HG03095 (cell line): ENCODE measurements around the gene HNRNPH2.

Source experiments
- ATAC-seq: cut with Tn5 transposase; IDR thresholded peaks from one replicate; pipeline ENCODE4 v1.9.1; 2021; ENCODE audit warnings: moderate library complexity; ENCODE audit not compliant: unreplicated experiment

The HNRNPH2 gene

GRCh38 chrX:101407748-101408531 is at the start of gene HNRNPH2, which contains the start of gene GLA:
HNRNPH2 (plus strand) TSS chrX:101408222; CDS start chrX:101411989, 3,767 bp downstream.
GLA (minus strand) TSS chrX:101407925; CDS start chrX:101407903, 22 bp downstream.
- ATAC-seq = peak; percentile 88

GRCh38 chrX:101359966-101360365 is 48.1 kb upstream of the HNRNPH2 start:
- no peak for ATAC-seq

- ATAC-seq = no peak
These were observed 47.6 kb upstream of the HNRNPH2 start for GRCh38 chrX:101360390-101360789.

GRCh38 chrX:101362116-101362515 is 45.9 kb upstream of the HNRNPH2 start:
- ATAC-seq = no peak

- no peak for ATAC-seq
These were observed 45.3 kb upstream of the HNRNPH2 start for GRCh38 chrX:101362757-101363156.

GRCh38 chrX:101365301-101365795 is 42.7 kb upstream of the HNRNPH2 start:
- no peak for ATAC-seq

- no peak for ATAC-seq
These were observed 39.2 kb upstream of the HNRNPH2 start for GRCh38 chrX:101368800-101369199.

- no peak for ATAC-seq
These were observed 38.3 kb upstream of the HNRNPH2 start for GRCh38 chrX:101369687-101370086.

GRCh38 chrX:101370888-101371504 is 37.0 kb upstream of the HNRNPH2 start:
- peak; percentile 70 for ATAC-seq

- ATAC-seq = no peak
These were observed 30.5 kb upstream of the HNRNPH2 start for GRCh38 chrX:101377547-101377946.

- peak; percentile 66 for ATAC-seq
These were observed 24.3 kb upstream of the HNRNPH2 start for GRCh38 chrX:101383679-101384205.

- ATAC-seq = no peak
These were observed 22.9 kb upstream of the HNRNPH2 start for GRCh38 chrX:101385026-101385684.

- peak; percentile 62 for ATAC-seq
These were observed 22.1 kb upstream of the HNRNPH2 start, which contains the start of gene BTK for GRCh38 chrX:101385795-101386541. BTK (minus strand) TSS chrX:101386191; CDS start chrX:101375284, 10,907 bp downstream.

- ATAC-seq = no peak
These were observed 21.5 kb upstream of the HNRNPH2 start for GRCh38 chrX:101386542-101386885.

- no peak for ATAC-seq
These were observed 19.4 kb upstream of the HNRNPH2 start for GRCh38 chrX:101388604-101389003.

GRCh38 chrX:101390664-101391525 is 17.1 kb upstream of the HNRNPH2 start, which contains the start of gene RPL36A:
RPL36A (plus strand) TSS chrX:101391011; CDS start chrX:101391044, 33 bp downstream.
- peak; percentile 75 for ATAC-seq

- ATAC-seq = no peak
These were observed 16.2 kb upstream of the HNRNPH2 start for GRCh38 chrX:101391831-101392230.

- no peak for ATAC-seq
These were observed 14.3 kb upstream of the HNRNPH2 start for GRCh38 chrX:101393530-101394305.

- no peak for ATAC-seq
These were observed 13.7 kb upstream of the HNRNPH2 start for GRCh38 chrX:101394372-101394771.
